IMR-90 (cell line): Measurements from ENCODE around the gene HAS3.

ENCODE experiments used
- CTCF ChIP-seq: conservative IDR thresholded peaks from 2 replicates; pipeline ENCODE4 v1.5.1; 2012; ENCODE audit warnings: mild to moderate bottlenecking, low read depth, low read length, improper control_type of control experiment
- TF ChIP-seq, protein P1 (sequence below): fragments of 150-350 bp; IDR thresholded peaks from 2 replicates; pipeline ENCODE4 v1.6.1; 2017; ENCODE audit warnings: mild to moderate bottlenecking, antibody characterized with exemption, low read length, low read depth

DNA sequence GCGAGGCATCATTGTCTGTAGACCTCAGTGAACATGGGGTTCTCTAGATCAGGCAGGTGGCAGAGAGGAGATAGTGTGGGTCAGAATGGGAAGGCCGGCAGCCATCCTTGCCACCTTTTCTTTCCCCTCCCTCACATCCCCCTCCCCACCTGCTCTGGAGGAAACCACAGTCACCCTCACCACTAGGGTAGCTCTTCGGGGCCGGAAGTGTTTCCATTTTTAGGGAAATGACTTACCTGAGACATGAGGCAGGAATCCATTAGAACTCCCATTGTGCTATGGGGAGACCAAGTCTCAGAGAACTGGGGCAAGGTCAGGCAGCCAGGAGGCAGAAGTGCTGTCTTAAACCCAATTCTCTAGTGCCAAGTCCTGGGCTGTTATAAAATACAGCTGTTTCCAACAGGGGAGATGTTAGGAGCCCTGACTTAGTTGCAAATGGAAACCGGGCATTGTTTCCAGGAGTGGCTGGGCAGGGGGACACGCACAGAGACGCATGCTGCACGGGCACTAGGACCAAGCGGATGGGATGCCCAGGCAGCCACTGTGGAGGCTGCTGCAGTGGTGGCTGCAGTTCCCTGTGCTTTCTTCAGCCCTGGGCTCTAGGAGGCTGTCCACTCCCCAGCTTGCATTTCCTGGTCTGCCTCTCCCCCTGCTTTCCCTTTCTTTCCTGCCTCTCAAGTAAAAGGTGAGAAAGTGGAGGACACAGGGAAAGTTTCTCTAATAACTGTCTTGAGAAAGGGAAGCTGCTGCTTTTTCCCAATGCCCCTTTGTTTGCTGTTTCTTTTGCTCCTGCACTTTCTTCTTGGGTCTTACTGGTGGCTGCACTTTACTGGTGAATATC lies 2.8 kb downstream of the HAS3 start:
- no peak for TF ChIP-seq CTCF
- TF ChIP-seq, protein P1, sequence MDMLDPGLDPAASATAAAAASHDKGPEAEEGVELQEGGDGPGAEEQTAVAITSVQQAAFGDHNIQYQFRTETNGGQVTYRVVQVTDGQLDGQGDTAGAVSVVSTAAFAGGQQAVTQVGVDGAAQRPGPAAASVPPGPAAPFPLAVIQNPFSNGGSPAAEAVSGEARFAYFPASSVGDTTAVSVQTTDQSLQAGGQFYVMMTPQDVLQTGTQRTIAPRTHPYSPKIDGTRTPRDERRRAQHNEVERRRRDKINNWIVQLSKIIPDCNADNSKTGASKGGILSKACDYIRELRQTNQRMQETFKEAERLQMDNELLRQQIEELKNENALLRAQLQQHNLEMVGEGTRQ = no peak
